K562 (cell line): ENCODE data around the gene IL34. TPM values are rescaled to one million over a fixed set of nuclear protein-coding genes. Genes with fewer than 3 reads are reported as not detected.

Source experiments
- ATAC-seq: fragments of 200-7000 bp; cut with Tn5 transposase; 3 replicates; pipeline ENCODE4 v1.9.1; 2020; ENCODE audit warnings: moderate library complexity
- BruUV-seq: library from RNA; stranded (reverse); fragments of 400-500 nt; replicated peaks from 2 replicates; lab custom pipeline; 2021; lab: Mats Ljungman, UMichigan
- CTCF ChIA-PET: fragments of 300-600 bp; formaldehyde crosslinking; extraction: SDS; loops from one replicate; lab custom pipeline; 2021; ENCODE audit warnings: low intra/inter-chr PET ratio; lab: Yijun Ruan, JAX
- POLR2A ChIA-PET: fragments of 300-600, 350-650 bp; sonication (Branson Sonifier 250); formaldehyde crosslinking; extraction: SDS; loops from one replicate; lab custom pipeline; 2021; ENCODE audit warnings: antibody characterized with exemption, inconsistent platforms; lab: Yijun Ruan, JAX
- DNase-seq, 4 experiments: peaks; one replicate each; pipeline versions ENCODE4 v3.0.0 to v3.0.0-alpha.2; 2011 to 2018; ENCODE audit warnings: low spot score in 3 of 4, mixed read lengths in 3 of 4; ENCODE audit errors: extremely low read depth in 1 of 4
- FAIRE-seq: peaks from 2 replicates; lab custom pipeline; 2011; peaks lifted over from hg19 to GRCh38; lab: Jason Lieb, UNC
- H2AFZ ChIP-seq: 2 replicates; pipeline ENCODE4 v1.6.0; 2011; ENCODE audit warnings: low read depth, low read length, control low read depth, inconsistent platforms
- H3K27ac ChIP-seq: fragments of 200-600 bp; 3 replicates; pipeline ENCODE4 v1.8.0; 2011; ENCODE audit warnings: low read depth, mild to moderate bottlenecking, control low read depth, inconsistent platforms, low read length, moderate library complexity, mixed read lengths; ENCODE audit errors: extremely low read depth
- H3K27me3 ChIP-seq, 2 experiments: fragments of 300-600 bp in 1 of 2; 2 replicates in 1 of 2; 3 replicates in 1 of 2; pipeline versions ENCODE4 v1.6.0 to v1.8.0; 2011; ENCODE audit warnings: inconsistent platforms in 2 of 2, low read length in 2 of 2, mild to moderate bottlenecking in 1 of 2, mixed read lengths in 1 of 2, moderate library complexity in 1 of 2; ENCODE audit not compliant: control insufficient read depth in 2 of 2, insufficient read depth in 2 of 2
- H3K36me3 ChIP-seq: fragments of 300-600 bp; 3 replicates; pipeline ENCODE4 v1.8.0; 2011; ENCODE audit warnings: mild to moderate bottlenecking, low read length, inconsistent platforms; ENCODE audit not compliant: control insufficient read depth, insufficient read depth
- H3K4me1 ChIP-seq, 2 experiments: fragments of 200-600 bp in 1 of 2; replicated peaks in 1 of 2; 2 replicates in 1 of 2; 3 replicates in 1 of 2; pipeline versions ENCODE4 v1.5.1 to v1.8.0; 2011; ENCODE audit warnings: inconsistent platforms in 2 of 2, low read length in 2 of 2, mild to moderate bottlenecking in 1 of 2, mixed read lengths in 1 of 2, moderate library complexity in 1 of 2; ENCODE audit not compliant: control insufficient read depth in 2 of 2, insufficient read depth in 2 of 2
- H3K4me2 ChIP-seq: 2 replicates; pipeline ENCODE4 v1.6.1; 2011; ENCODE audit warnings: low read length, control low read depth, inconsistent platforms, mixed read lengths; ENCODE audit not compliant: insufficient read depth
- H3K4me3 ChIP-seq: fragments of 200-600 bp; sonication (generic), shearing (Covaris generic); 2 replicates; pipeline ENCODE4 v1.5.1; 2016; ENCODE audit warnings: control low read depth, inconsistent platforms
- H3K79me2 ChIP-seq: fragments of 200-600 bp; 3 replicates; pipeline ENCODE4 v1.8.0; 2011; ENCODE audit warnings: low read length, inconsistent platforms; ENCODE audit not compliant: control insufficient read depth, insufficient read depth
- H3K9ac ChIP-seq, 2 experiments: 2 replicates each; pipeline versions ENCODE4 v1.6.0 to v1.6.1; 2011; ENCODE audit warnings: low read depth in 2 of 2, low read length in 2 of 2, control low read depth in 1 of 2, inconsistent platforms in 1 of 2, mild to moderate bottlenecking in 1 of 2, mixed read lengths in 1 of 2; ENCODE audit not compliant: insufficient read depth in 1 of 2
- H3K9me1 ChIP-seq: one replicate; pipeline ENCODE4 v1.6.0; 2011; ENCODE audit warnings: inconsistent platforms, mild to moderate bottlenecking, low read length, moderate library complexity; ENCODE audit not compliant: control insufficient read depth, insufficient read depth
- H3K9me3 ChIP-seq: replicated peaks from 2 replicates; pipeline ENCODE4 v1.5.1; 2011; ENCODE audit warnings: low read depth, low read length, inconsistent platforms; ENCODE audit not compliant: control insufficient read depth, insufficient read depth
- H4K20me1 ChIP-seq: replicated peaks from 2 replicates; pipeline ENCODE4 v1.6.1; 2011; ENCODE audit warnings: low read length, inconsistent platforms, mixed read lengths; ENCODE audit not compliant: control insufficient read depth, insufficient read depth
- CHD7 ChIP-seq: fragments of 200-600 bp; sonication (generic); IDR thresholded peaks from one replicate; pipeline ENCODE4 v1.6.1; 2012; ENCODE audit warnings: mild to moderate bottlenecking, low read depth, low read length, inconsistent platforms
- E2F4 ChIP-seq: sonication (generic); formaldehyde crosslinking; IDR thresholded peaks from 2 replicates; pipeline ENCODE4 v1.8.0; 2022; ENCODE audit warnings: mild to moderate bottlenecking, low read depth, missing genetic modification reagents
- HDAC6 ChIP-seq: IDR thresholded peaks from 2 replicates; pipeline ENCODE4 v1.6.1; 2012; ENCODE audit warnings: low read depth, mild to moderate bottlenecking, control low read depth, inconsistent platforms, low read length, moderate library complexity
- HMBOX1 ChIP-seq: sonication (generic); IDR thresholded peaks from 2 replicates; pipeline ENCODE4 v1.6.1; 2016
- POLR3G ChIP-seq: IDR thresholded peaks from 2 replicates; pipeline ENCODE4 v1.6.1; 2011; ENCODE audit not compliant: insufficient read length, insufficient replicate concordance; ENCODE audit errors: extremely low read depth
- PURB ChIP-seq: sonication (generic); formaldehyde crosslinking; IDR thresholded peaks from 2 replicates; pipeline ENCODE4 v1.9.0; 2021; ENCODE audit warnings: low read depth, mild to moderate bottlenecking, missing genetic modification reagents
- SMARCB1 ChIP-seq: IDR thresholded peaks from 2 replicates; pipeline ENCODE4 v1.6.1; 2011; ENCODE audit warnings: improper control_type of control experiment, low read depth; ENCODE audit not compliant: insufficient read length
- U2AF1 ChIP-seq: fragments of 200-400 bp; formaldehyde crosslinking; optimal IDR thresholded peaks from 2 replicates; pipeline ENCODE3; 2017; ENCODE audit warnings: mild to moderate bottlenecking, low read depth, low read length, moderate library complexity
- WGBS: fragments of 100-300 bp; shearing (Covaris generic); methylation state at CpG from one replicate; pipeline ENCODE4 v1.1.6; 2016; ENCODE audit warnings: low coverage, mixed read lengths; ENCODE audit not compliant: insufficient coverage; ENCODE audit errors: missing lambda C conversion rate; 5-methylcytosine and 5-hydroxymethylcytosine counted together
- in situ Hi-C: fragments of 300-500 bp; cut with MboI; formaldehyde crosslinking; loops from 4 replicates; pipeline ENCODE4 v1.15.0; 2018; ENCODE audit warnings: inconsistent platforms, mixed read lengths
- intact Hi-C: fragments of 100-400 bp; cut with micrococcal nuclease; formaldehyde crosslinking; loops from 2 replicates; pipeline ENCODE4 v1.14.2; 2022
- polyA plus RNA-seq, 8 experiments: library from polyadenylated mRNA; depleted of rRNA in 4 of 8; stranded (reverse) in 5 of 8; unstranded in 3 of 8; fragments of >200 nt; fragmentation: Nextera tagmentation in 2 of 8; fragmentation: Illumina TruSeq in 1 of 8; extraction: Ambion mirVana in 2 of 8; extraction: Trizol in 1 of 8; gene quantifications; 2 replicates each; pipeline versions ENCODE4 v1.2.1 to v1.2.3, GENCODE V29; 2011 to 2014; ENCODE audit warnings: inconsistent platforms in 1 of 8, missing spikeins in 1 of 8
- total RNA-seq, 7 experiments: library from RNA; depleted of rRNA in 6 of 7; stranded (reverse); fragments of >200 nt in 6 of 7; fragmentation: Illumina TruSeq in 2 of 7; extraction: Trizol in 2 of 7; gene quantifications; 2 replicates each; pipeline versions ENCODE4 v1.2.1 to v1.2.3, GENCODE V29; 2011 to 2021; ENCODE audit warnings: low replicate concordance in 1 of 7

The IL34 gene
- total and polyA plus RNA-seq, 9 of the 15 experiments (the other 6 are each of a cell fraction or from before 2014, with no cell fraction given): 0.07 to 0.18 (median 0.10) TPM; not detected in 6

DNA sequence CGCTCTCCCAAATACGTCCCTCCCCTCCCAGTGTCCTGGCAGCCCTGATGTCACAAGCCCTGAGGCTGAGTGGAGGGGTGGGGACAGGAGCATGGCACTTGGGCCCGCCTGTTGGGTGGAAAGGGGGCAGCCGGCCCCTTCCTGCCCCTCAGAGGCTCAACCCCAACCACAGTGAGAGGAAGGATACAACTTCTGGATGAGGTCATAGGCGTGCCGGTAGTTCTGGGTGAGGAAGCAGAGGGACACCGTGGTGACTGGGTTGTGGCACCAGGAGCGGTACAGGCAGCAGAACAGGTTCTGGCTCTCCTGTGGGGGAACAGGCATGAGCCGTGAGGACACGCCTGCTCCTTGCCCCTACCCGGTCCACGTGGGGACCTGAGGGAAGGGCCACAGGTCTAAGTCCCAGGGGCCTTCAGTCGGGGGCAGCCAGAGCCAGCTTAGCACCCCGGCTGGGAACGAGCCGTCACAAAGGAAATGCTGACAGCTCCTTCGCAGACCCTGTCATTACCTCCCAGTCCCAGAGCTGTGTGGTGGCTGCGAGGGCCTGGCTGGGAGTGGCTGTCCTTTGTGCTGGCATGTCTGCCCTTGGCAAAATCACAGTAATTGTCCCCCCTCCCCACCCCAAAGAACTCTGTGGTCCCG is 50.7 kb downstream of the IL34 start:
- intact Hi-C loops (no loop called here), in situ Hi-C loops (no loop called here)
- ChIA-PET POLR2A (interaction anchor here (1.7 kb wide), 1 partner anchor 10 kb away, joined by 10 read pairs; no protein-coding TSS in a partner anchor), CTCF (no interaction called here)
- Histone ChIP-seq H3K9me1 (no peaks in the 10 kb centered on the region), H2AFZ (no peak overlapping the region), H3K4me1 (peaks cover 25 to 80% of the 10 kb centered on the region in 2 experiments), H3K79me2 (no peaks in the 10 kb centered on the region), H3K9ac (peak overlapping the region in 1 of 2 experiments; percentile 86; a peak in 2 of 4 replicates), H3K36me3 (peaks cover 25% of the 10 kb centered on the region; the same call in 1 of the 3 replicates), H3K4me3 (no peak overlapping the region), H4K20me1 (no peaks in the 10 kb centered on the region), H3K4me2 (no peak overlapping the region), H3K27me3 (no peaks in the 10 kb centered on the region), H3K27ac (peak overlapping the region; percentile 85; the same call in 1 of the 3 replicates), H3K9me3 (no peaks in the 10 kb centered on the region)
- ATAC-seq (no peak), FAIRE-seq (no peak), DNase-seq (no peak)
- 84% methylated on average over 16 of the region's 19 CpGs for WGBS
- no TSS peak for BruUV-seq
- no peak for TF ChIP-seq PURB
- no peak for TF ChIP-seq POLR3G
- TF ChIP-seq U2AF1: no peak
- TF ChIP-seq SMARCB1: no peak
- no peak for TF ChIP-seq HDAC6
- no peak for TF ChIP-seq HMBOX1
- no peak for TF ChIP-seq E2F4 (CRISPR knock-in tag)
- TF ChIP-seq CHD7: no peak
